ENCODE measurements around the gene CREBRF.

Gene CREBRF

DNA sequence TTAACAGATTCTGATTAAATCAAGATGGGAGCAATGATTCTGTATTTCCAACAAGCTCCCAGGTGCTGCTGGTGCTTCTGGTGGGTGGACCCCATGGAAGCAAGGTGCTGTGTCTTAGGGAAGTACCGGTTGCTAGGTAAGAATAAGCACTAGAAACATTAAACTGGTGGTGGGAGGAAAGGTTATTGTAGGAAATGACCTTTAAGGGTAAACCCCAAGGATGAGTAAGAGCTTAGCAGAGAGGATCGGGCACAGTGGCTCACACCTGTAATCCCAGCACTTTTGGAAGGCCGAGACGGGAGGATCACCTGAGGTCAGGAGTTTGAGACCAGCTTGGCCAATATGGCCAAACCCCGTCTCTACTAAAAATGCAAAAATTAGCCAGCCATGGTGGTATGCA is 16.2 kb upstream of the CREBRF start:
- no peak overlapping the region for H3K27ac ChIP-seq (replicated peaks)
- no peak overlapping the region for H3K4me3 ChIP-seq (replicated peaks; ENCODE audit: insufficient read depth, low read length)
- no peak for TF ChIP-seq SPI1 (IDR thresholded peaks at IDR 0.05; ENCODE audit: borderline replicate concordance, low read depth)
- TF ChIP-seq, protein P1, sequence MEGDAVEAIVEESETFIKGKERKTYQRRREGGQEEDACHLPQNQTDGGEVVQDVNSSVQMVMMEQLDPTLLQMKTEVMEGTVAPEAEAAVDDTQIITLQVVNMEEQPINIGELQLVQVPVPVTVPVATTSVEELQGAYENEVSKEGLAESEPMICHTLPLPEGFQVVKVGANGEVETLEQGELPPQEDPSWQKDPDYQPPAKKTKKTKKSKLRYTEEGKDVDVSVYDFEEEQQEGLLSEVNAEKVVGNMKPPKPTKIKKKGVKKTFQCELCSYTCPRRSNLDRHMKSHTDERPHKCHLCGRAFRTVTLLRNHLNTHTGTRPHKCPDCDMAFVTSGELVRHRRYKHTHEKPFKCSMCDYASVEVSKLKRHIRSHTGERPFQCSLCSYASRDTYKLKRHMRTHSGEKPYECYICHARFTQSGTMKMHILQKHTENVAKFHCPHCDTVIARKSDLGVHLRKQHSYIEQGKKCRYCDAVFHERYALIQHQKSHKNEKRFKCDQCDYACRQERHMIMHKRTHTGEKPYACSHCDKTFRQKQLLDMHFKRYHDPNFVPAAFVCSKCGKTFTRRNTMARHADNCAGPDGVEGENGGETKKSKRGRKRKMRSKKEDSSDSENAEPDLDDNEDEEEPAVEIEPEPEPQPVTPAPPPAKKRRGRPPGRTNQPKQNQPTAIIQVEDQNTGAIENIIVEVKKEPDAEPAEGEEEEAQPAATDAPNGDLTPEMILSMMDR (IDR thresholded peaks at IDR 0.05; ENCODE audit: insufficient read depth, low read length), result no peak
- TF ChIP-seq, protein P2, sequence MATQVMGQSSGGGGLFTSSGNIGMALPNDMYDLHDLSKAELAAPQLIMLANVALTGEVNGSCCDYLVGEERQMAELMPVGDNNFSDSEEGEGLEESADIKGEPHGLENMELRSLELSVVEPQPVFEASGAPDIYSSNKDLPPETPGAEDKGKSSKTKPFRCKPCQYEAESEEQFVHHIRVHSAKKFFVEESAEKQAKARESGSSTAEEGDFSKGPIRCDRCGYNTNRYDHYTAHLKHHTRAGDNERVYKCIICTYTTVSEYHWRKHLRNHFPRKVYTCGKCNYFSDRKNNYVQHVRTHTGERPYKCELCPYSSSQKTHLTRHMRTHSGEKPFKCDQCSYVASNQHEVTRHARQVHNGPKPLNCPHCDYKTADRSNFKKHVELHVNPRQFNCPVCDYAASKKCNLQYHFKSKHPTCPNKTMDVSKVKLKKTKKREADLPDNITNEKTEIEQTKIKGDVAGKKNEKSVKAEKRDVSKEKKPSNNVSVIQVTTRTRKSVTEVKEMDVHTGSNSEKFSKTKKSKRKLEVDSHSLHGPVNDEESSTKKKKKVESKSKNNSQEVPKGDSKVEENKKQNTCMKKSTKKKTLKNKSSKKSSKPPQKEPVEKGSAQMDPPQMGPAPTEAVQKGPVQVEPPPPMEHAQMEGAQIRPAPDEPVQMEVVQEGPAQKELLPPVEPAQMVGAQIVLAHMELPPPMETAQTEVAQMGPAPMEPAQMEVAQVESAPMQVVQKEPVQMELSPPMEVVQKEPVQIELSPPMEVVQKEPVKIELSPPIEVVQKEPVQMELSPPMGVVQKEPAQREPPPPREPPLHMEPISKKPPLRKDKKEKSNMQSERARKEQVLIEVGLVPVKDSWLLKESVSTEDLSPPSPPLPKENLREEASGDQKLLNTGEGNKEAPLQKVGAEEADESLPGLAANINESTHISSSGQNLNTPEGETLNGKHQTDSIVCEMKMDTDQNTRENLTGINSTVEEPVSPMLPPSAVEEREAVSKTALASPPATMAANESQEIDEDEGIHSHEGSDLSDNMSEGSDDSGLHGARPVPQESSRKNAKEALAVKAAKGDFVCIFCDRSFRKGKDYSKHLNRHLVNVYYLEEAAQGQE (IDR thresholded peaks at IDR 0.05; ENCODE audit: insufficient replicate concordance, low read depth), result no peak
- no peak for TF ChIP-seq GABPA (IDR thresholded peaks at IDR 0.05; ENCODE audit: low read depth)
- no peak for TF ChIP-seq POLR2AphosphoS5 (IDR thresholded peaks at IDR 0.05; ENCODE audit: low read depth)
- no peaks in the 10 kb centered on the region for H3K27me3 ChIP-seq (ENCODE audit: insufficient read depth, poor library complexity, severe bottlenecking)
- DNase-seq (ENCODE audit: low read depth in 1 of 2, low spot score in 1 of 2), result no peak

DNA sequence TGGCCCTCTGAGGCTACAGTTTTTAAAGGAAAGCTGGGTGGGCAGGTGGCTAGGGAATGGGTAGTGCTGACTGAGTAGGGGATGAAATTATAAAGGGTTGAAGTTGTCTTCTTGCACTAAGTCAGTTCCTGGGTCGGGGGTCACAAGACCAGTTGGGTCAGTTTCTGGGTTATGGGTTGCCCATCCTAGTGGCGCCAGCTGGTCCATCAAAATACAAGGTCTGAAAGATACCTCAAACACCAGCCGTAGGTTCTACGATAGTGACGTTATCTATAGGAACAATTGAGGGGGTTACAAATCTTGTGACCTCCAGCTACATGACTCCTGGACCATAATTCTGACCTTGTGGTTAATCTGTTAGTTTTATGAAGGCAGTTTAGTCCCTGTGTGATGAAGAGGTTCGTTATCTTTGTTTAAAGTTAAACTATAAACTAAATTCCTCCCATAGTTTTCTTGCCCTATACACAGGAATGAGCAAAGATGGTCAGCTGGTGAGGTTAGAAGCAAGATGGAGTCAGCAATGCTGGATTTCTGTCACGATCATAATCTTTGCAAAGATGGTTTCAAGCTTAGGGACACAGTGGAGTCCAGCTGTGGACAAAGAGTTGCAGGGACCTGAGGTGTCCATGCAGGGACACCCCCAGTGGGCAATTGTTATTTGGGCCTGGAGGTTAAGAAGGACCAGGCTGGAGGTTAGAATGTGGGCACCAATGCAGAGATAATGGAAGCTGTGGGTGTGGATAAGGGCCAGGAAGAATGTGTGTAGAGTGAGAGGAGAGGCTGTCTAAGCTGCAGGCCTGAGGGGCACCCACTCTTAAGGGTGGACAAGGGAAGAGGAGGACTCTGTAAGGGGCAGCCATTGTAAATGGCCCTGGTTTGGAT is 14.0 kb upstream of the CREBRF start:
- no peak for DNase-seq (ENCODE audit: low read depth in 1 of 2, low spot score in 1 of 2)
- TF ChIP-seq GABPA (IDR thresholded peaks at IDR 0.05; ENCODE audit: low read depth) (no peak), POLR2AphosphoS5 (IDR thresholded peaks at IDR 0.05; ENCODE audit: low read depth) (no peak), SPI1 (IDR thresholded peaks at IDR 0.05; ENCODE audit: borderline replicate concordance, low read depth) (no peak)
- TF ChIP-seq, protein P2 (IDR thresholded peaks at IDR 0.05; ENCODE audit: insufficient replicate concordance, low read depth), result no peak
- TF ChIP-seq, protein P1 (IDR thresholded peaks at IDR 0.05; ENCODE audit: insufficient read depth, low read length), result no peak
- H3K4me3 ChIP-seq (replicated peaks; ENCODE audit: insufficient read depth, low read length), result no peak overlapping the region
- H3K27me3 ChIP-seq (ENCODE audit: insufficient read depth, poor library complexity, severe bottlenecking), result no peaks in the 10 kb centered on the region
- H3K27ac ChIP-seq (replicated peaks), result no peak overlapping the region

DNA sequence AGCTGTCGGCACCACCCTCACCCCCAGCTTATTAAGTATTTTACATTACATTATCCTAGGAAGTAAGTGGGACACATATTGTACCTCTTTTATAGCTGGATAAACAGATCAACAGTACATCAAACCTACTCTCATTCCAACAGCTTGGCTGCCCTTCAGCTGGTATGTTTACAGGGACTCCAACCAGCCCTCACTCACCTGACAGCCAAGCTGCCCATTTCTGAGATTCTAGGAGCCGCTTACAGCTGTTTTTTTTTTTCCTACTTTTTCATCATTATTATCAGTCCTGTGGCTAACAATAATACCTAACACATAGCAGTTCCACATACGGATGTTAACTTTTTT is 13.4 kb upstream of the CREBRF start:
- TF ChIP-seq POLR2AphosphoS5 (IDR thresholded peaks at IDR 0.05; ENCODE audit: low read depth), result no peak
- TF ChIP-seq GABPA (IDR thresholded peaks at IDR 0.05; ENCODE audit: low read depth), result no peak
- TF ChIP-seq, protein P2 (IDR thresholded peaks at IDR 0.05; ENCODE audit: insufficient replicate concordance, low read depth), result no peak
- TF ChIP-seq SPI1 (IDR thresholded peaks at IDR 0.05; ENCODE audit: borderline replicate concordance, low read depth), result no peak
- TF ChIP-seq, protein P1 (IDR thresholded peaks at IDR 0.05; ENCODE audit: insufficient read depth, low read length), result no peak
- Histone ChIP-seq H3K27ac (replicated peaks) (no peak overlapping the region), H3K27me3 (ENCODE audit: insufficient read depth, poor library complexity, severe bottlenecking) (no peaks in the 10 kb centered on the region), H3K4me3 (replicated peaks; ENCODE audit: insufficient read depth, low read length) (no peak overlapping the region)
- no peak for DNase-seq (ENCODE audit: low read depth in 1 of 2, low spot score in 1 of 2)

All from HL-60 (cell line).